HepG2 (cell line): ENCODE results near the gene TAF6. TPM values are rescaled to one million over a fixed set of nuclear protein-coding genes. Genes with fewer than 3 reads are reported as not detected.

ENCODE experiments used
- HCFC1 ChIP-seq: fragments of 150-350 bp; IDR thresholded peaks from 2 replicates; pipeline ENCODE4 v1.6.1; 2014; ENCODE audit warnings: low read depth, low read length
- MED1 ChIP-seq: sonication (generic); formaldehyde crosslinking; IDR thresholded peaks from 2 replicates; pipeline ENCODE4 v1.4.0; 2020; ENCODE audit warnings: missing genetic modification reagents
- RORA ChIP-seq: sonication (generic); formaldehyde crosslinking; IDR thresholded peaks from 2 replicates; pipeline ENCODE4 v1.5.0; 2020; ENCODE audit warnings: mild to moderate bottlenecking, missing genetic modification reagents, moderate library complexity
- TEAD2 ChIP-seq: sonication (generic); formaldehyde crosslinking; IDR thresholded peaks from 2 replicates; pipeline ENCODE4 v1.9.0; 2021; ENCODE audit warnings: missing genetic modification reagents
- polyA plus RNA-seq, 8 experiments: library from polyadenylated mRNA; depleted of rRNA in 3 of 8; stranded (reverse) in 7 of 8; unstranded in 1 of 8; fragments of >200 nt; fragmentation: Illumina TruSeq in 4 of 8; extraction: Trizol in 4 of 8; gene quantifications; 2 replicates each; pipeline versions ENCODE4 v1.2.1 to v1.2.3, GENCODE V29; 2011 to 2016; ENCODE audit warnings: low read depth in 4 of 8, missing spikeins in 1 of 8, mixed read lengths in 1 of 8; ENCODE audit not compliant: insufficient read depth in 1 of 8
- total RNA-seq, 5 experiments: library from RNA; depleted of rRNA; stranded (reverse); fragments of >200 nt; fragmentation: Illumina TruSeq; extraction: Trizol; gene quantifications; 2 replicates each; pipeline ENCODE4 v1.2.3, GENCODE V29; 2016; ENCODE audit warnings: low read depth in 1 of 5
- TF ChIP-seq, protein P1 (sequence below): sonication (generic); formaldehyde crosslinking; IDR thresholded peaks from 2 replicates; pipeline ENCODE4 v1.5.0; 2020; ENCODE audit warnings: missing genetic modification reagents, mild to moderate bottlenecking, borderline replicate concordance
- TF ChIP-seq, protein P2 (sequence below): sonication (generic); formaldehyde crosslinking; IDR thresholded peaks from 2 replicates; pipeline ENCODE4 v1.8.0; 2022; ENCODE audit warnings: mild to moderate bottlenecking, missing genetic modification reagents; ENCODE audit not compliant: insufficient replicate concordance
- TF ChIP-seq, protein P3 (sequence below), 2 experiments: fragments of 450-650 bp in 1 of 2; sonication (generic) in 1 of 2; formaldehyde crosslinking in 1 of 2; IDR thresholded peaks; 2 replicates each; pipeline versions ENCODE4 v1.6.1 to v1.8.0; 2016 to 2022; ENCODE audit warnings: antibody characterized with exemption in 1 of 2, mild to moderate bottlenecking in 1 of 2, missing genetic modification reagents in 1 of 2
- TF ChIP-seq, protein P4 (sequence below): sonication (generic); formaldehyde crosslinking; IDR thresholded peaks from 2 replicates; pipeline ENCODE4 v1.5.1; 2020; ENCODE audit warnings: missing genetic modification reagents, mild to moderate bottlenecking, borderline replicate concordance
- TF ChIP-seq, protein P5 (sequence below): conservative IDR thresholded peaks from 2 replicates; pipeline ENCODE4 v1.6.1; 2018; ENCODE audit warnings: missing genetic modification reagents
- TF ChIP-seq, protein P6 (sequence below): sonication (generic); formaldehyde crosslinking; IDR thresholded peaks from 2 replicates; pipeline ENCODE4 v1.4.0; 2020; ENCODE audit warnings: mild to moderate bottlenecking, missing genetic modification reagents

Gene TAF6
- total and polyA plus RNA-seq, 2 of the 13 experiments (the other 11 are each of a cell fraction or from before 2014, with no cell fraction given), result 12.9 to 18.8 TPM

DNA sequence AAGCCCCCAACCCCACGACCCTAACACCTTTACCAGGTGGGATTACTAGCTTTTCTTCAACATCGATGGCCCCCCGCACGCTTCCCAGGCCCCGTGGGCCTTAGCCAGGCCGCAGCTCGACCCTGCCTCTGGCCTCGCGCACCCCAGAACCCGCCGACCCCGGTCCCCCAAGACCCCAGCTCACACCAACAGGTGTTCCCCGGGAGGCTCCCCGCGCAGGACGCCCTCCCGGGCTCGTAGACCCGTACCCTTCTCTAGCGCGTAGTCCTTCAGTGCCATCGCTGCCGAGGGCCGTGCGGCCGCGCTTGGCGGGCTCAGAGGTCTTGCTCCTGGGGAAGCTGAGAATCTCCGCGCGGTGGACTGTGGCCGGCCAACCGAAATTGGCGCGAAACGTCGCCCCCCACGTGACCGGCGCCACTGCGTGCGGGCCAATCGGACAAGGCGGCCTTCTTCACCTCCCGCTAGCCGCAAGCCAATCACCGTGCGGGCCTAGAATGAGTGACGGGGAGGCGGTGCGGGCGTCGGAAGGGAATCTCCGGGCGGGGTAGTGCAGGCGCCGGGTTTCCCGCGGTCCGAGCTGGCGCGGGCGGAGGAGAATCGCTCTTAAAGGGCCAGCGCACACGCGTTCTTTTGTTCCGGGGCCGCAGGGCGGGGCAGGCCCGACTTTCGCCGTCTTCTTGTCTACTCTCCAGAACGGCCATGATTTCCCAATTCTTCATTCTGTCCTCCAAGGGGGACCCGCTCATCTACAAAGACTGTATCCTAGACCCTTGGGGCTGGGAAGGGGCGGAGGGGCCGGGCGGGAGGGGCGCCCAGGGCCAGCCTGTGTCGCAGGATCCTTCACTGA lies 17.9 kb downstream of the TAF6 start, which contains the start of the genes AP4M1 and MCM7 (continued):
- TF ChIP-seq, protein P1, sequence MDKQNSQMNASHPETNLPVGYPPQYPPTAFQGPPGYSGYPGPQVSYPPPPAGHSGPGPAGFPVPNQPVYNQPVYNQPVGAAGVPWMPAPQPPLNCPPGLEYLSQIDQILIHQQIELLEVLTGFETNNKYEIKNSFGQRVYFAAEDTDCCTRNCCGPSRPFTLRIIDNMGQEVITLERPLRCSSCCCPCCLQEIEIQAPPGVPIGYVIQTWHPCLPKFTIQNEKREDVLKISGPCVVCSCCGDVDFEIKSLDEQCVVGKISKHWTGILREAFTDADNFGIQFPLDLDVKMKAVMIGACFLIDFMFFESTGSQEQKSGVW, result no peak
- TF ChIP-seq HCFC1 (no peak), TEAD2 (CRISPR knock-in tag) (no peak), MED1 (CRISPR knock-in tag) (no peak), RORA (no peak)
- TF ChIP-seq, protein P2, sequence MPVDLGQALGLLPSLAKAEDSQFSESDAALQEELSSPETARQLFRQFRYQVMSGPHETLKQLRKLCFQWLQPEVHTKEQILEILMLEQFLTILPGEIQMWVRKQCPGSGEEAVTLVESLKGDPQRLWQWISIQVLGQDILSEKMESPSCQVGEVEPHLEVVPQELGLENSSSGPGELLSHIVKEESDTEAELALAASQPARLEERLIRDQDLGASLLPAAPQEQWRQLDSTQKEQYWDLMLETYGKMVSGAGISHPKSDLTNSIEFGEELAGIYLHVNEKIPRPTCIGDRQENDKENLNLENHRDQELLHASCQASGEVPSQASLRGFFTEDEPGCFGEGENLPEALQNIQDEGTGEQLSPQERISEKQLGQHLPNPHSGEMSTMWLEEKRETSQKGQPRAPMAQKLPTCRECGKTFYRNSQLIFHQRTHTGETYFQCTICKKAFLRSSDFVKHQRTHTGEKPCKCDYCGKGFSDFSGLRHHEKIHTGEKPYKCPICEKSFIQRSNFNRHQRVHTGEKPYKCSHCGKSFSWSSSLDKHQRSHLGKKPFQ (CRISPR knock-in tag), result no peak
- TF ChIP-seq, protein P3, sequence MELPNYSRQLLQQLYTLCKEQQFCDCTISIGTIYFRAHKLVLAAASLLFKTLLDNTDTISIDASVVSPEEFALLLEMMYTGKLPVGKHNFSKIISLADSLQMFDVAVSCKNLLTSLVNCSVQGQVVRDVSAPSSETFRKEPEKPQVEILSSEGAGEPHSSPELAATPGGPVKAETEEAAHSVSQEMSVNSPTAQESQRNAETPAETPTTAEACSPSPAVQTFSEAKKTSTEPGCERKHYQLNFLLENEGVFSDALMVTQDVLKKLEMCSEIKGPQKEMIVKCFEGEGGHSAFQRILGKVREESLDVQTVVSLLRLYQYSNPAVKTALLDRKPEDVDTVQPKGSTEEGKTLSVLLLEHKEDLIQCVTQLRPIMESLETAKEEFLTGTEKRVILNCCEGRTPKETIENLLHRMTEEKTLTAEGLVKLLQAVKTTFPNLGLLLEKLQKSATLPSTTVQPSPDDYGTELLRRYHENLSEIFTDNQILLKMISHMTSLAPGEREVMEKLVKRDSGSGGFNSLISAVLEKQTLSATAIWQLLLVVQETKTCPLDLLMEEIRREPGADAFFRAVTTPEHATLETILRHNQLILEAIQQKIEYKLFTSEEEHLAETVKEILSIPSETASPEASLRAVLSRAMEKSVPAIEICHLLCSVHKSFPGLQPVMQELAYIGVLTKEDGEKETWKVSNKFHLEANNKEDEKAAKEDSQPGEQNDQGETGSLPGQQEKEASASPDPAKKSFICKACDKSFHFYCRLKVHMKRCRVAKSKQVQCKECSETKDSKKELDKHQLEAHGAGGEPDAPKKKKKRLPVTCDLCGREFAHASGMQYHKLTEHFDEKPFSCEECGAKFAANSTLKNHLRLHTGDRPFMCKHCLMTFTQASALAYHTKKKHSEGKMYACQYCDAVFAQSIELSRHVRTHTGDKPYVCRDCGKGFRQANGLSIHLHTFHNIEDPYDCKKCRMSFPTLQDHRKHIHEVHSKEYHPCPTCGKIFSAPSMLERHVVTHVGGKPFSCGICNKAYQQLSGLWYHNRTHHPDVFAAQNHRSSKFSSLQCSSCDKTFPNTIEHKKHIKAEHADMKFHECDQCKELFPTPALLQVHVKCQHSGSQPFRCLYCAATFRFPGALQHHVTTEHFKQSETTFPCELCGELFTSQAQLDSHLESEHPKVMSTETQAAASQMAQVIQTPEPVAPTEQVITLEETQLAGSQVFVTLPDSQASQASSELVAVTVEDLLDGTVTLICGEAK (IDR thresholded peaks at IDR 0.05), result no peak
- TF ChIP-seq, protein P3 (CRISPR knock-in tag; IDR thresholded peaks at IDR 0.05), result no peak; the same call in 1 of the 2 replicates
- TF ChIP-seq, protein P4, sequence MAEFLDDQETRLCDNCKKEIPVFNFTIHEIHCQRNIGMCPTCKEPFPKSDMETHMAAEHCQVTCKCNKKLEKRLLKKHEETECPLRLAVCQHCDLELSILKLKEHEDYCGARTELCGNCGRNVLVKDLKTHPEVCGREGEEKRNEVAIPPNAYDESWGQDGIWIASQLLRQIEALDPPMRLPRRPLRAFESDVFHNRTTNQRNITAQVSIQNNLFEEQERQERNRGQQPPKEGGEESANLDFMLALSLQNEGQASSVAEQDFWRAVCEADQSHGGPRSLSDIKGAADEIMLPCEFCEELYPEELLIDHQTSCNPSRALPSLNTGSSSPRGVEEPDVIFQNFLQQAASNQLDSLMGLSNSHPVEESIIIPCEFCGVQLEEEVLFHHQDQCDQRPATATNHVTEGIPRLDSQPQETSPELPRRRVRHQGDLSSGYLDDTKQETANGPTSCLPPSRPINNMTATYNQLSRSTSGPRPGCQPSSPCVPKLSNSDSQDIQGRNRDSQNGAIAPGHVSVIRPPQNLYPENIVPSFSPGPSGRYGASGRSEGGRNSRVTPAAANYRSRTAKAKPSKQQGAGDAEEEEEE (CRISPR knock-in tag), result no peak
- TF ChIP-seq, protein P5, sequence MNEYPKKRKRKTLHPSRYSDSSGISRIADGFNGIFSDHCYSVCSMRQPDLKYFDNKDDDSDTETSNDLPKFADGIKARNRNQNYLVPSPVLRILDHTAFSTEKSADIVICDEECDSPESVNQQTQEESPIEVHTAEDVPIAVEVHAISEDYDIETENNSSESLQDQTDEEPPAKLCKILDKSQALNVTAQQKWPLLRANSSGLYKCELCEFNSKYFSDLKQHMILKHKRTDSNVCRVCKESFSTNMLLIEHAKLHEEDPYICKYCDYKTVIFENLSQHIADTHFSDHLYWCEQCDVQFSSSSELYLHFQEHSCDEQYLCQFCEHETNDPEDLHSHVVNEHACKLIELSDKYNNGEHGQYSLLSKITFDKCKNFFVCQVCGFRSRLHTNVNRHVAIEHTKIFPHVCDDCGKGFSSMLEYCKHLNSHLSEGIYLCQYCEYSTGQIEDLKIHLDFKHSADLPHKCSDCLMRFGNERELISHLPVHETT (CRISPR knock-in tag), result no peak
- TF ChIP-seq, protein P6, sequence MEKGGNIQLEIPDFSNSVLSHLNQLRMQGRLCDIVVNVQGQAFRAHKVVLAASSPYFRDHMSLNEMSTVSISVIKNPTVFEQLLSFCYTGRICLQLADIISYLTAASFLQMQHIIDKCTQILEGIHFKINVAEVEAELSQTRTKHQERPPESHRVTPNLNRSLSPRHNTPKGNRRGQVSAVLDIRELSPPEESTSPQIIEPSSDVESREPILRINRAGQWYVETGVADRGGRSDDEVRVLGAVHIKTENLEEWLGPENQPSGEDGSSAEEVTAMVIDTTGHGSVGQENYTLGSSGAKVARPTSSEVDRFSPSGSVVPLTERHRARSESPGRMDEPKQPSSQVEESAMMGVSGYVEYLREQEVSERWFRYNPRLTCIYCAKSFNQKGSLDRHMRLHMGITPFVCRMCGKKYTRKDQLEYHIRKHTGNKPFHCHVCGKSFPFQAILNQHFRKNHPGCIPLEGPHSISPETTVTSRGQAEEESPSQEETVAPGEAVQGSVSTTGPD, result no peak
